Hepatic stellate cell (primary cell): ENCODE results near the gene RFESD.
"Not testable (repeated sequence)": the region's sequence is repeated elsewhere in the genome, so short reads cannot be mapped to it uniquely, and the experiment has no call there.

Source experiments
- DNase-seq: peaks from one replicate; pipeline ENCODE4 v3.0.0; 2011; ENCODE audit warnings: low spot score

The RFESD gene

DNA sequence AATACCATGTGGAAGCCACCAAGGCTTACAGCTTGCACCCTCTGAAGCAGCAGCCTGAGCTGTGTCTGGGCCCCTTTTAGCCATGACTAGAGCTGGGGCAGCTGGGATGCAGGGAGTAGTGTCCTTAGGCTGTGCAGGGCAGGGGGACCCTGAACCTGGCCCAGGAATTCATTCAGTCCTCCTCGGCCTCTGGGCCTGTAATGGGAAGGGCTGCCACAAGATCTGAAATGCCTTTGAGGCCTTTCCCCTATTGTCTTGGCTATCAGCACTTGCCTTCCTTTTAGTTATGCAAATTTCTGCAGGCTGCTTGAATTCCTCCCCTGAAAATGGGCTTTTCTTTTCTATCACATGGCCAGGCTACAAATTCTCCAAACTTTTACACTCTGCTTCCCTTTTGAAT is 17.6 kb upstream of the RFESD start:
- no peak for DNase-seq

DNA sequence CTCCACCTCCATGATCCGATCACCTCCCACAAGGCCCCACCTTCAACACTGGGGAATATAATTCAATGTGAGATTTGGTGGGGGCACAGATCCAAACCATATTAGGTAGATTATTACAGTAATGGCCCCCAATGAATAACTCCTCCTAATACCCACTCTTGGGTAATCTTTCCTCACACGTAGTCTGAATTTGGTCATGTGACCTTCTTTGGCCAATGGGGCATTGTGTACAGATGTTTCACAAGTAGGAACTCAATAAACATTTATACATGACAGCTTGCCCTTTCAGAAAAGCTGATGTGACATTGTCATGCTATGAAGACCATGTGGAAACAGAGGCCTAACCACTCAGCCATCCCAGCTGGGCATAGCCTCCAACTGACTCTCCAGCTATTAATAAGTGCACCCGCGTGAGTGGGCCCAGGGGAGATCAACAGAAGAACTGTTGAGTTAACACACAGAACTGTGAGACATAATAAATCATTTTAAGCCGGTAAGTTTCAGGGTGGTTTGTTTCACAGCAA is 16.1 kb upstream of the RFESD start:
- no peak for DNase-seq

DNA sequence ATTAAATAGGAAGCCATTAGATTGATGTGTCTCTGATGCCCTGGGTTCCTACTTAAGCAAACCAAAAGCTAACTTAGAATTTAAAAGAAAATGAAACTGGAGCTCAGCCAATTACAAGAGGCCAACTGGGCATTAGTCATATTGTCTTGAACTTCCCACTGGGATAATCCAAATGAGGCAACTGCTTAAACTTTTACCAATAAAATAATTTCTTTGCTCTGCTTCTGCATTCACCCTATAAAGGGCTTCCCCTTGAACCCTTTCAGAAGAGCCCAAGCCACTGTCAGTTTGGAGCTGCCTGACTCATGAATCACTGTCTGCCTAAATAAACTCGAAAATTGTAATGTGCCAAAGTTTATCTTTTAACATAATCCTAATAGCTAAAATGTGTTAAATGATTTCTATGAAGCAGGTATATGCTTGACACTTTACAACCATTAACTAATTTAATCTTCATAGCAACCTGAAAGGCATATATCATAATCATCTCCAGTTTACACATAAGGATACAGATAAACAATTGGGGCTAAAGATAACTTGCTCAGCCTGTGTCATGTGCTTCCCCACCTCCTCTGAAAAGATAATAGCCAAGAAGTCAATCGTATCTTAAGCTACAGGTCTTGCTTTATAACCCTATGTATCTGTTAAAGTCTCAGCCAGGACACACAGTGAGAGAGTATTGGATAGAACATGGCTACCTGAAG is 15.2 kb upstream of the RFESD start:
- DNase-seq: no peak

DNA sequence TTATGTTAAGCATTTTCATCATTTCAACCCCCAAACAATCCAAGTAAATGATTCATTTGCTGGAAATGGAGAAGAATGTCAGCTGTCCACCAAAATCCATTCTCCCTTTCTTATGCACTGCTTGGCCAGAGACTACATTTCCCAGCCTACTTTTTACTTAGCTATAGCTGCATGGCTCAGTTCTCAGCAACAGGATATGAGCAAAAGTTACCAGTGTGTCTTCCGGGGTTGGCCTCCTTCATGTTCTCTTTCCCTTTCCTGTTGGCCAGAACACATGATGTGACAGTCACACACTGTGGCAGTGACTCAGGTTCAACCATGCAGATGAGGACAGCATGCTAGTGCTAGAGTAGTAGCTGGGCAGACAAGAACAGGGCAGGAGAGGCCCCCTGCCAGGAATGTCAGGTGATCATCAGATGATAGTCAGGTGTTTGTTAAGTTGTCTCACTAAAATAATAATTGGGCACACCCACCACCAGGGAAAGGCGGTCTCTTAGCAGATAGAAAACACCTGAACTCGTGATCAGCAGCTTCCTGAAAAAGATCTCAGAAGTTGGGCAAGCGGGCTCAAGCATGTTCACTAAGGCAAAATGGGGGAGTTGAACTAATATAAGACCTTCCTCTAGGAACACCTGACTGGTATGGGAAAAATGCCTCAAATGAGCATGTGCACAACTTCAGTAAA is 14.4 kb upstream of the RFESD start:
- DNase-seq: no peak

DNA sequence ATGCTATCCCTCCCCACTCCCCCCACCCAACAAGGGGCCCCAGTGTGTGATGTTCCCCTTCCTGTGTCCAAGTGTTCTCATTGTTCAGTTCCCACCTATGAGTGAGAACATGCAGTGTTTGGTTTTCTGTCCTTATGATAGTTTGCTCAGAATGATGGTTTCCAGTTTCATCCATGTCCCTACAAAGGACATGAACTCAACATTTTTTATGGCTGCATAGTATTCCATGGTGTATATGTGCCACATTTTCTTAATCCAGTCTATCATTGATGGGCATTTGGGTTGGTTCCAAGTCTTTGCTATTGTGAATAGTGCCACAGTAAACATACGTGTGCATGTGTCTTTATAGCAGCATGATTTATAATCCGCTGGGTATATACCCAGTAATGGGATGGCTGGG is 13.6 kb upstream of the RFESD start:
- DNase-seq: not testable (repeated sequence)

DNA sequence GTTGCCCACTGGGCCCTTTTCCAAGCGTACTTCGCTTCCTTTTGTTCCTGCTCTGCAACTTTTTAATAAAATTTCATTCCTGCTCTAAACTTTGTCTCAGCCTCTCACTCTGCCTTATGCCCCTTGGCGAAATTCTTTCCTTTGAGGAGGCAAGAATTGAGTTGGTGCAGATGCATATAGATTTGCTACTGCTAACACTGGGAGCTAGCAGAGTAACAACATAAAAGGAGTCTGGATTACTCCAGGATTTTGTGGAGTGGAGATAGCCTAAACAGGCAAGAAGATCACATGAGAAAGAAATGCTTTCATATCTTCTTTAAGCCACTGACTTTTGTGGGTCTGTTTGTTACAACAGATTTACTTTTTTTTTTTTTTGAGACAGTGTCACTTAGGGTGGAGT is 12.9 kb upstream of the RFESD start:
- DNase-seq: no peak

DNA sequence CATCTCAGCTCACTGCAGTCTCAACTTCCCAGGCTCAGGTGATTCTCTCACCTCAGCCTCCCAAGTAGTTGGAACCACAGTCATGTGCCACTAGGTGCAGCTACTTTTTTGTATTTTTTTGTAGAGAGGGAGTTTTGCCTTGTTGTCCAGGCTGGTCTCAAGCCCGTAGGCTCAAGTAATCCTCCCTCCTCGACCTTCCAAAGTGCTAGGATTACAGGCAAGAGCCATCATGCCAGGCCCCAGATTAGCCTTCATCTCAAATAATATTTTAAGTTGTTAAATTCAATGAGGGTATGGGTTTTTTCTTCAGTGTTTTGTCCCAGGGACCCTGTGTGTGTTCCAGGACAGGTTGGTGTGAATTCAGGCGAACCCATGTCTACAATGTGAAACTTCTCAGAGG is 12.5 kb upstream of the RFESD start:
- DNase-seq: no peak

DNA sequence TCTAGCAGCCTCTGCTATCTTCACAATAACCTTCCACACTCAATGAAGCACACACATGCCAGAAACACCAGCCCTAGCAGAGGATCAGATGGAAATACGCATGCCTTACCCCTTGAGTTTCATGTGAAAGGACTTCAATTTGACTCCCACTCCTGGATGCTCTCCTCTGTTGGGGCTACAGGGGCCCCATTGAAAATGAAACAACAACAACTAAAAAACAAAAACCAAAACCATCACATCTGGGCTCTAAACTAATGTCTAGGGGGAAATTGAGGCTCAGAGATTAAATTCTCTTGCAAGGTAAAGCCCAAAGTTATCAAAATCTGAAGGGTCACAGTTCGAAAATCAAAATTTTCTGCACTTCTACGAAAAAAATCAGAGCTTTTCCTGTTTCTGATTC is 7.9 kb upstream of the RFESD start:
- DNase-seq: no peak

DNA sequence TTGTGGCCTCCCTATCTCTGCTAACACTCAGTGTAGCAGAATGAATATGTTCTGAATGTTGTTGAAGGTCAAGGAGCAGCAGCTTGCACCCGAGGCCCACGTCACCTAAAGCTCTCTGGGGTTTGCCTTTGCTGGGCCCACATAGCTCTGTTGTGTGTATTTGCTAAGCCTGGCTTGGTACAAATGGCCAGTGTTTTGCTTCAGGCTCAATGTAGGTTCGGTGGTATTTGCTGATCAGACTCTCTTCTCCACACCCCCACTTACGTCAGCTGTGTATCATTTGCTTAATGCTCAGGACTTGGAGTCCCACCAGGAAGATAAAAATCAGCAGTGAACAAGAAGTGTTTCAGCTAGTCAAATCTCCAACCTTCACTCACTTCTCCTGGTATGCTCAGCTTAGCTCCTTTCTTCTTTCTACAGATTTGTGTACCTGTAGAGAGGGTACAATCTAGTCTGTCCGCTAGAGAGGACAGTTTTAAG is 4.8 kb upstream of the RFESD start:
- no peak for DNase-seq

DNA sequence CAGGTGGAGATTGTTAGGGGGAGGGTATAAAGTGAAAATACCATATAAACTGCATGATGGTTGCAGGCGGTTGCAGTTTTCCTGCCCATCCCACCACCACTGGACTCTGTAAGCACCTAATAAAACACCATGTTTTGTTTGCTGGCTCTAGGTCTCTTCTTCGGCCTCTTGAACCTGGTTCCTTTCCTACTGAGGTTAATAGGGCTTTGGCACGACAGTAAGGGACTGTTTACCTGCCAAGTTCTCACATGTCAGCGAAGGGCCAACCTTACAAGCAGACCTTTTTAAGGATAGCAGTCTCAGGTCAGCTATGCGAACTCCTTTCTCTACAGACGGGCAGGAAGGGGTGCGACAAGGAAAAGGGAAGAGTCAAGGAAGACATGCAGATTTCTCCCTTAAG is 3.4 kb upstream of the RFESD start:
- no peak for DNase-seq

DNA sequence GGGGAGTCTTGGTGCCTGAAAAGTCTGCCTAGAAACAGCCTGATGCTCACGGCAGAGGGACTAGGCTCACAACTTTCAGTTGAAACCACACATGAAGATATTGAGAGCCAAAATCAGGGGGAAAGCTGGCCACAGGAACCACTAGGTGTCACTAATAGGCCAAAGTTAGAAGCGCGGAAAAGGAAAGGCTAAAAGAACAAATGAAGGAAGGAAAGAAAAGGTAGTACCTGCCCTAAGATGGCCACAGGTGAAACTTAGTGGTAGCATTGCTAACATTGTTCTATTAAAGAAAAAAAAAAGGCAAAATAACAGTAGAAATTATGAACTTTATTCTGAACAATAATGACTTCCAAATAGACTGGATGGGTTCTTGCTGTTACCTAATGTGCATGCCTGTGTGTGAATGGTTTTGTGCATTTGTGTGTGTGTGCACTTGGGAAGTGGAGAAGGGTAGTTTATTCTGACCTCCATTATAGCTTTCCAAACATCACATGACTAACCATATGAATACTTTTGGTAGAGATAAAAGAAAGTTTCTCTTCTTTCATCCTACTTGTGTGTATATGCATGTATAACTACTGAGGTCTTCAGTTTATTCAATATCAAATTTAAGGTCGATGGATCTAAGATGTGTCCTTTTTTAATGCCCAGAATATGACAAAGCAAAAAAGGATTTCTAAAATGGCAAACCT is 2.1 kb upstream of the RFESD start:
- DNase-seq: no peak

DNA sequence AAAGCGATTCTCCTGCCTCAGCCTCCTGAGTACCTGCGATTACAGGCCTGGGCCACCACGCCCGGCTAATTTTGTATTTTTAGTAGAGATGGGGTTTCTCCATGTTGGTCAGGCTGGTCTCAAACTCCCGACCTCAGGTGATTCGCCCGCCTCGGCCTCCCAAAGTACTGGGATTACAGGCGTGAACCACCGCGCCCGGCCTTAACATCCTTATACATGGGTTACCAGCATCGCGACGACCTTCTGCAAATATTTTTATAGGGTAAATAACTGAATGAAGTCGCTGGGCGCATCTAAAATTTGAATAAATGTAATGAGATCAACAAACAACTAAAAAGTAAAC is 380 bp upstream of the RFESD start:
- not testable (repeated sequence) for DNase-seq

DNA sequence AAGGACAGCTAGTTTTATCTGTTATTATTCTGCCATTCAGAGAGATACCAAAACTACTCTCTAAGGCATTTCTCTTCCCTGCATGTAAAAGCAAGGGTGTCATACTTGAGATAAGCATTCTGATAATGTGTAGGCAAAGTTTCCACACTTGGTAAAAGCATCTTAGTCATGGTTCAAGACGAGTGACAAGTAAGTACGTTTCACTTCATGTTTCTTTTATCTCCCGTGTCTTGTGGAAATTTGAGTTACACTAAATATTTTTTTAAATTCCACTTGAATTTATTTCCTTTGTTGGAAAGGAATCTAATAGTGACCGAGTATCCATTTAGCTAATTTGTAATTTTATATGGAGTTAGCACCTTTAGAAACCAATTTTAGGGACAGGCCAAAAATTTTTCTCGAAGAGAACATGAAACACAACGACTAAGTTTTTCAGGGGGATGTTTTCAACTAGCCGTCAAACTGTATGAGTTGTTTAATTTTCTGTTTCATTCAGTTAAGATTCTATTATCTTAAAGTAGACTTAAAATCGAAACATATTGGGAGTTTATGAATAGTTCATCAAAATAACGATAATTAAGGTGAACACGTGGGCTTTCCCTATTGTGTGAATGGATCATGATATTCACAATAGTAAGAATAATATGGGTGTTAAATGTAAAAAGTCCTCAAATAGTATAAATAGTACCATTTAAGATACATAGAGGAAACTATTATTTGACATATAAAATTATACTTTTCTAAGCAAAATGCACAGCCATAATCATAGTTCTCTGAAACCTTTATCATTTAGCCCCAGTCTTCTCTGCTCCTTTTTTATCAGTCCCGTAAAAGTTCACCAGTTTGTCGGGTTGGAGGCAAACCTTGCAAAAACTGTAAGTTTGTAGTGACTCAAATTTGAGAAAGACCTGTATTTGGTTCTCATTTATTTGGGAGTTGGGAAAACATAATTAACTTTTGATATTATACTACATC is 1.6 kb downstream of the RFESD start:
- no peak for DNase-seq

DNA sequence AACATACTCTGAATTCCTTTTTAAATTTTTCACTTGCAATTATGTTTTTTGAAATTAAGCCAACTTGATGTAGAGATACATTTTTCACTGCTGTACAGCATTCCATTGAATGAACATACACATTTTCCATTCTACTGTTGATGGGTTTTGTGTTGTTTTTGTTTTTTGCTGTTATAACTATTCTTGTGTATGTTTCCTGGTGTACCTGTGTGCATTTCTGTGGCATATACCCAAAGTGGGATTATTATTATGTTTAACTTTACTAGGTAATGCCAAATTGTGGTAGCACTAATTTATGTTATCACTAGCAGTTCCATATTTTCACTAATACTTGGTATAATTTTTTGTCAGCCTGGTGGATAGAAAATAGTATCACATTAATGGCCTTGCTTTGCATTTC is 2.7 kb downstream of the RFESD start:
- no peak for DNase-seq

DNA sequence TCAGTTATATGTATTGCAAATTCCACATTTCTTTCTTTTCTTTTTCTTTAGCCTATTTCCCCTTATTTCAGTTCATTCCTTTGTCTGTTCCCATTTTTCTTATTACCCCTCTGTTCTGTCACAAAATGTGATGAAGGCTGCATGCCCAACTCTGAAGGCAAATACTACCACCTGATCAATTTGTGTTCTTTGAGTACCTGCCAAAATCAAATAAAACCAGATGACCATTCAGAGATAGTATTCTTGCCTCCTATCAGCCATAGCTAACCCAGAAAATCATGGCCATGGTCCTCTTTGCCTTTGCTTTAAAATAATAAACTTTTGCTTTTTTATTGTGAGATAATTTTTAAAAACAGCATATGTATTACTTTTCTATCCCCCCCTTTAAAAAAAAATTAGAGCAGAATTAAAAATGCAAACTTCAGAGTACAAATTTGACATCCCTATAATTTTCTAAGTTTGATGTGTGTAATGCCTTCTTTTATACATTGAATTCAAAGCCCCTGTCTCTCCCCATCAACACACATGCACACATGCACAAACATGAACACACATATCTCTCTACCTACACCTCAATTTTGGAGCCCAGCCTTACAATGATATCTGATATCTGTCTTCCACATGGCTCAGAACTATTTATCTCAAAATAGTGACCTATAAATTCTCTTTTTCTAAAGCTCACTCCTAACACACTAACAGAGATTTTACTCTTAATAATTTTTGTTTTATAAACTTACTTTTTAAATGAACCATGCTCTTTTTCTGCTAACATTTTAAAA is 3.5 kb downstream of the RFESD start:
- no peak for DNase-seq

DNA sequence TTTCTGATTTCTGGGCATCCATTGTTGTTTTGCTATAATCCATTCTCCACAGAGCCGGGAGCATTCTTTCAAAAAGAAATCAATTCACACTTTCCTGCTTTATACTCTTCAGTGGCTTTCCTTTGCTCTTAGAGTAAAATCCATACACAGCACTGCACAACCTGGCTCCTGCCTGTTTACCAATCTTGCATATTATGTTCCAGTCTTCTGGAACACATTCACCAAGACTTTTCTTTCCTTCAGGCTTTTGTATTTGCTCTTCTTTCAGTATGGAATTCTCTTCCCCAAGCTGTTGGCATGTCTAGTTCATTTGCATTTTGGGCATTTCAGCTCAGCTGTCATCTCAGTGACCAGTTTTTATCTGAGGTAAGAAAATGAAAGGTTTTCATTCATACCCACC is 6.3 kb downstream of the RFESD start:
- no peak for DNase-seq

DNA sequence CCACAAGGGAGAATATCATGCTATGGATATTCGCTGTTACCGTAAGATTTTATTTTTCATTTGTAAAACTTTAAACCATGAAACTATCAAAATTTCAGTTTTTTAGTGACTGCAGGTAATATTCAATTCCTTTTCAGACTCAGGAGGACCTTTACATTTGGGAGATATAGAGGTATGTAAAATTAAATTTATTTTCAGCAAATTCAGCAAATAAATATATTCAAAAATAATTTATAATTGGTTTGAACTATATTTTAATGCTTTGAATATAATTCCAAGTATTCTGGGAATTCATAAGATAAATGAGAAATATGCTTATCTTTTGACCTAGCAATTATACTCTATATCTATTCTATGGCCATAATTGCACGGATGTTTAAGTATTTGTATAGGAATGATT is 7.6 kb downstream of the RFESD start:
- DNase-seq: no peak

DNA sequence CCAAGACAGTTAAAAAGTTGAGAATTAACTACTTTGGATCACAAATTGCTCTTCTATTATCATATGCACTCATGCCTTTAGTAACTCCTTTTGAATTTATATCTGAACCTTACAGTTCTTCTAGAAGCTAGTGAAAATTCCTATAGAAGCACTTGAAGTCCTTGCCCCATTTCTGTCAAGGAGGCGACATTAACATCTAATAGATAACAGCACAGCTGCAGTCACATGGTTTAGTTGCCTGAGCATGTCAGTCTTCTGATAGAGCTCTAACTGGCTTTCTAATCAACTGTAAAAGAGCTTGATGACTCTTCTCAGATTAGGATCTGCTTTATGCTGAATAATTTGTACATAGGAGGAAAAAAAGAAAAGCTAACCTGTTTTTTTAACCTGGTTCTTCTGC is 9.0 kb downstream of the RFESD start:
- DNase-seq: no peak

DNA sequence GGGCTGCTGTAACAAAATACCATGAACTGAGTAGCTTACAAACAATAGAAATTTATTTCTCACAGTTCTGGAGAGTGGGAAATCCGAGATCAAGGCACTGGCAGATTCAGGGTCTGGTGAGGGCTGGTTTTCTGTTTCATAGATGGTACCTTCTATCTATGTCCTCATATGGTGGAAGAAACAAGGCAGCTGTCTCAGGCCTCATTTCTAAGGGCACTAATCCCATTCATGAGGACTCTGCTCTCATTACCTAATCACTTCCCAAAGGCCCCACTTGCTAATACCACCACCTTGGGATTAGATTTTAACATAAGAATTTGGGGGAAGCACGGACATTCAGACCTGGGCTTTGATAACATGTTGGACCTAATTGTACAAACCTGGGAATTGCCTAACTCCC is 13.5 kb downstream of the RFESD start:
- DNase-seq: no peak

DNA sequence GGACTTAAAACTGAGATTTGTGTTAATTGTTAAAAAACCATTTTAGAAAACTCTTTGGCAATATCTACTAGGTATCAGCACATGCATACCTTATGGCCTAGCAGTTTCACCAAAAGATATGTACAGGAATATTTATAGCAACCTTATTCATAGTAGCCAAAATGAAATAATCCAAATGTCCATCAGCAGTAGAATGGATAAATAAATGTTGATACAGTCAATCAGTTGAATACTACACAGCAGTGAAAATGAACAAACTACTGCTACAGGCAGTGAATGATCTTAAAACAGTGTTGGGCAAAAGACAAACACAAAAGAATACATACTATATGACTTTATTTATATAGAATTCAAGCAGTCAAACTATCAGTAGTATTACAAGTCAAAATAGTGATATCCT is 16.4 kb downstream of the RFESD start:
- DNase-seq: no peak

DNA sequence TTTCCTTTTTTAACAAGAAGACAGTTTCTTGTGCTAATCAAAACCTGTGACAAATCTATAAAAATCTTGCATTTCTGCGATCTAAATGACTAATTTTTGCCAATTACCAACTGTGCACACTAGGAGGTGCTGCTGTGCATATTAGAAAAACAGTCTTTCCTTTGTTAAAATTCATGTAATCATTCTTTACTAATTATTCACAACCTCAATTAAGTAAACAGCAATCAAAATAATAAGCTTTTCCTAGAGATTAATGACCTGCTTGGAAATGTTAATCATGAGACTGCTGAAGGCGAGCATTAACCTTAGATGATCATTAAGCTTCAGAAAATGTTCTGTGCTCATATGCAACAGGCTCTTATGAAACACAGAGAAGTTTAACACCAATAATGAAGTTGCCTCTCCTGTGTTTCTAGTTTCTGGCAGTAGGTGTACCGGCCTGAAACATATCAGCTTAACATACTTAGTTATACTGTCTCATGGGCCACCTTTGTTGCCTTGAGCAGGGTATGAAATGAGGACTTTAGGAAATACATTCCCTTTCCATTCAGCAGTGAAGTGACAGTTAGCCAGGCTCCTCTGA is 17.7 kb downstream of the RFESD start:
- no peak for DNase-seq
